GM18873 (cell line): ENCODE results near the gene PHF21B.

Experiments
- ATAC-seq: cut with Tn5 transposase; IDR thresholded peaks from one replicate; pipeline ENCODE4 v1.9.1; 2021; ENCODE audit warnings: mild to moderate bottlenecking, moderate library complexity, moderate number of reproducible peaks; ENCODE audit not compliant: unreplicated experiment, low FRiP score

The PHF21B gene

DNA sequence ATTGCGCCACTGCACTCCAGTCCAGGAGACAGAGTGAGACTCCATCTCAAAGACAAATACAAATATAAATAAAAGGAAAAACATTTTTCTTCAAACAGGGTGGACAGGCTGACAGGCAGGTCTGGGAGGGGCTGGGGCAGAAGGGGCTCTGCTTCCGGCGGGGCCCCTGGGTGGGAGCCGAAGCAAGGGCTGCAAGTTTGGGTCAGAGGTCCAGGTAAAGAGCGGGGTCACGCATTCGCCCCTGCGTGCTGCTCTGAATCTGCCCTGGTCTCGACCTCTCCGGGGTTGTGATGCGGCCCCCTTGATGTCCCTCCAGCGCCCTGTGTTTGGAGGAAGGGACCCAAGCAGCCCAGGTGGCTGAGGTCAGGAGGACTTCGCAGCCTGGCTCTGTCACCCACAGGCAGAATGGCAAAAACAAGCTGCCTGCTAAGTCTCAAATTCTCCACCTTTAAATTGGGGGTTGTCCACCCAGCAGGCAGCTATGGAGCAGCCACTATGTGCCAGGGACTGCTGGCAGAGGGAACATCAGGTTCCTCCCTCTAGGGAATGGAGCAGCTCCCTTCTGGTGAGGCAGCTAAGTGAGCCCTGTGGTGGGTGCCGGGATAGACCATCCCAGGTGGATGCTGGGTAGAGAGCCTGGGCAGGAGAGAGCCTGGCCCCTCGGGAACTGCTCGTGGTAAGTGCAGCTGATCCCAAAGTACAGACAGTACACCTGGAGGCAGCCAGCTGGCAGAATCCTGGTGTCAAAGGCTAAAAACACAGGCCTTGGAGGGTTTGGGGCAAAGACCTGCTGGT, 10.3 kb upstream of the PHF21B start:
- ATAC-seq = no peak

DNA sequence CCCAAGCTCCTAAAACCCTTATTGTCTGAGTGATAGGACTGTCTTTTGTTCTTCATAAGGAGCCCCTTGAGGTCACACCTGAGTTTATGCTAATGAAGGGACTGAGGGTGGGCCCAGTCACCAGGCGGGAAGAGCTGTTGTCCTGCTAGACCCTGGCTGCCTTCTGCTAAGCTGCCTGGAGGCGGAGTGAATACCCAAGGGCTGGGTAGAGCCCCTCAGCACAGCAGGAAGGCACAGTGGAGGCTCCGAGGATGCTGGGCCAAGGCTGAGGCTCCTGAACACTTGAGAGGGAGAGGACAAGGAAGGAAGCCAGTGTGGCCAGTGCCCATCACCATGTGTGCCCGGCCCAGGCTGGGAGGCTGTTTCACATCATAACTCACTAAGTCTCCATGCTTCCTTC, 4.8 kb upstream of the PHF21B start:
- no peak for ATAC-seq

DNA sequence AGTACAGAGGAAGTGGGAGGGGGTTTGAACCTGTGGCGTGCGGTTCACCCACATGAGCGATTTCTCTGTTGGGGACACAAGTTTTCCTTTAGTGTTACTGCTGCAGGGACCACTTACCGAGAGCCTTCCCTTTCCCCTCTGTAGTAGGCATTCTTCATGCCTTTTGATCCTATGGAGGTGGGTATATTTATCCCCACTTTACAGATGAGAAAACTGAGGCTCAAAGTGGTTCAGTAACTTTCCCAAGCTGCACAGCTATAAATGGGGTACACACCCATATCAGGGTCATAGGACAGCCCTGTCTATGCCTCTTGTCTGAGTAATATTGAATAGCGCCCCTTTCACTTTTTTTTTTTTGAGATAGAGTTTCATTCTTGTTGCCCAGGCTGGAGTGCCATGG, 3.3 kb upstream of the PHF21B start:
- no peak for ATAC-seq

DNA sequence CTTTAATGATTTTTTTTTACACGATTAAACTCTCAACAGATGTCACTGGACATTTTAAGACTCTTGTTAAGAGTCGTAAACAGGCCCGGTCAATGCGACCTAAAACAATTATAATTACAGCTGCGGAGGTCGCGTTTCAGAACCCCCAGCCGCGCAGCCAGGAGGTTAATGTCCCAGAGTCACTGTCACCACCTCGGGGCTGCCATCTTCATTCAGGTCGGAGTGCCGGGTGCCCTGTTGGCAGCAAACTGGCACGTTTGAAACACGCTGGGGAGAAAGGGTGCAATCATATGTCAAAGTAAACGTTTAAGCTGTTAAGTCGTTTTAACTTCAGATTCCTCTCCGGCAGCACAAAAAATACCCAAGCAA, 711 bp upstream of the PHF21B start:
- ATAC-seq = no peak

DNA sequence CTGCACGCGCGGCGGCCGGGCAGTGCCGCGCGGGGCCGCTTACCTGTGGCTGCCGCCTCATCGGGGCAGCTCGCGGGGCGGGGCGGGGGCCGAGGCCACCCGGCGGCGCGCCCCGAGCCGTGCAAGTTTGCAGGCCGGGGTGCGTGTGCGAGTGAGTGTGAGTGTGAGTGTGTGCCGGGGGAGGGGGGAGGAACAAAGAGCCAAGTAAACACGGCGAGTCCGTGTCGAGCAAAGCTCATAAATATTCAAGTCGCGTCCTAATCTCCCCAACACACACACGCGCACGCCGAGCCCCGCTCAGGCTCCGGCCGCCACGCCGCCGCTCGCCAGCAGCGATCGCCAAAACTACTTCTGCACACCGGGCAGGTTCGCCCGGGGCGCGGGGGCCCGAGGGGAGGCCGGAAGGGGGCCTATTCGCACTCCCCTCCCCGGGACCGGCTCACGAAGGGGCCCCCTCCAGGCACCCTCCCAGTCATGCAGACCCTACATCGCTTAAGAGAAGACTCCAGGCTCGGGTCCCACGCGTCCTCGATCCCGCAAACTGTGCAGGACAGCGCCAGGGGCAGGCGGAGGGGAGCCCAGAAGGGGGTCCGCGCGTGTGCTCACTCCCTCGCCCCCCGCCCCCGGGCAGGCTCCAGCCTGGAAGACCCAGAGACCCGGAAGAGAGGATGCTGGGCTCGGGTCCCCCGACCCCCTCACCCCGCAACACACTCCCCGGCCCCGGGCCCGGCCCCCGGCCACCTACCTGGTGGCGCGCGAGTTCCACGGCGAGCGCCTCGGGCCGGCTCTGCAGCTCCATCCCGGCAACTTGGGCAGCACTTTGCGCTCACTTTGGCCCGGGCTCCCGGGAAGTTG, 827 bp downstream of the PHF21B start:
- ATAC-seq = no peak

DNA sequence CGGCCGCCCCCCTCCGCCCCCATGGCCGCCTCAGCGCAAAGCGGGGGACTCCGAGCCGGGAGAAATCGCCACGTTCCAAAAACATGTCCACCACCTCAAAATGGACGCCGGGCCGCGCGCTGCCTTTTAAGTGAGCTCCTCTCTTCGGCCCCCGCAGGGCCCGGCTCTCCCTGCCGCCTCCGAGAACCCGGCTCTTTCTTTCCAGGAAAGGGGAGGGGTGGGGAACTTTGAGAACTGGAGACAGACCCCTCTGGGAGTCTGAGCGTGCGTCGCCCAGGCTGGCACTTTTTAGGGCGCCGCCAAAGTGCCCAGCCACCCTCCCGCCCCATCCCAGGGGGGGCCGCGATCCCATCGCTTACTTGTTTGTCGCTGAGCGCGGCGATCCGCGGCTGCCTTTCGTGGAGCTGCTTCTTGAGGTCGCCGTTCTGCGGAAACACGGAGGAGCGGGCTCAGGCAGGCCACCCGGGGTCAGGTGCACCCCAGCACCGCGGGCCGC, 1.6 kb downstream of the PHF21B start:
- no peak for ATAC-seq

- ATAC-seq = no peak
Observed at GRCh38 chr22:45007391-45008185, 2.2 kb downstream of the PHF21B start.

- no peak for ATAC-seq
Observed at GRCh38 chr22:45006964-45007390, 2.8 kb downstream of the PHF21B start.

DNA sequence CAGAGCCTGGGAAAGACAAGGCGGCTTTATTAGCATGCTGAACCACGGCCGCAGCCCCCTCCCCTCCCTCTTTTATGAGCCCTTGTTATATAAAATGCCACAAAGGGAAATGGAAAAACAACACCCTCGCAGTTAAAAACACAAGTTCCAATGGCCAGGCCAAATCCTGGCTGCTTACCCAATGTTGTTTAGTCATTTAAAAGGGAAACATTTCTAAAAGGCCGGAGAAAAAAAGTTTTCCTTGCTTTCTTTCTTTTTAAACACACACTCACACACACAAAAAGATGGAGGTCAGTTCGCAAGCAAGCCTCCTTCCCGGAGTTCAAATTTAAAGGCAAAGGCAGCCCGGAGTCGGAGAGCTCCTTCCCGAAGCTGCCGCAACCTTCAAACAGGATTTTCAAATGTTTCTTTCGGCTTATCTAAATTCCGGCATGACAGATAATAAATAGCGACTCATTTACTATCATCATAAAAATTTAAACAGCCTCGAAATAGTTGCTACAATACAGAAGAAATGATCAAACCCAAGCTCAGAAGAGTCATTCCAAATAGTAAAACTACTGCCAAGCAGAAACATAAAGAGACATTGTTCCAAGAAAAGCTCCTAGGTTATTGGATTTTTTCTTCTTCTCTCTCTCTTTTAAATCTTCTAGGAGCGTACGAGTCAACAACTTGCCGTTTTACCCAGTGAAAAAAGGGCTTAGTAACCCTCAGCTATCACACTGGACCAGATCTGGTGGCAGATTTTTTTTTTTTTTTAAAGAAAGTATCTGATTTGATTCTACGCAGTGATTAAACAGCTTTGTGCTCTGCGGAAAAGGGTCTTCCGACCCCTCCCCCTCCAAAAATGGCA, 3.5 kb downstream of the PHF21B start:
- no peak for ATAC-seq

DNA sequence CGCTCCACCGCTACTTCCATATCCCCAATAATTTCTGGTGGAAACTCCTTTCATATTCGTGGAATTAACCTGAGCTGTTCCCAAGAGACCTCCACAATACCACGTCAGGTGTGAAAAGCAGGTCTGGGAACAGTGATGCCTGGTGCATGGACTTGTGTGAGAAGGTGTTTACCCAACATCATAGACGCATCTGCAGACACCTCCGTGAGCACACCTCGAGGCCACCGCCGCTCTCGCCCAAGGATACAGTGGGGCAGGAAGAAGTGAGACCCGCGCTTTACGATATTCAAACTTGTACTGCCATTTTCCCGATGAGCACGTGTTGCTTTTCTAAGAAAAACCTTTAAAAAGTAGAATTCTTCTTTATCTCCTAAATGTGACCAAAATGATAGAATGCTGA, 8.2 kb downstream of the PHF21B start:
- no peak for ATAC-seq

DNA sequence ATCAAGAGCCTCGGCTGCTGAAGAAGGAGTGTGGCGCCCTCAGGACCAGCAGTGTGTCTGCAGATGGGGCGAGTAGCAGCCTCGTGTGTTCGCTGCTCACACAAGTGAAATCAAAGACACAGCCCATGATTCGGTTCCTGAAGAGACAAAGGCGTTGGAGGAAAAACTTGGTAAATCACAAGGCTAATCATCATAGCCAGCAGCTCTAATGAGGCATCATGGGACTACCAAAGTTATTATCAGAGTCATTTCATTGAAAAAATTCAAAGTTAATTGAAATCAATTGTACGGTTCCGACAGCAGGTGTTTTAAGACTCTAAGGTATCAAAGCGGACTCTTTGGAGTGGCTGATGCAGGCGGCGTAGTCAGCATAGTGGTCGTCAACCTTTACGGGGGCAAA, 9.5 kb downstream of the PHF21B start:
- ATAC-seq = no peak

DNA sequence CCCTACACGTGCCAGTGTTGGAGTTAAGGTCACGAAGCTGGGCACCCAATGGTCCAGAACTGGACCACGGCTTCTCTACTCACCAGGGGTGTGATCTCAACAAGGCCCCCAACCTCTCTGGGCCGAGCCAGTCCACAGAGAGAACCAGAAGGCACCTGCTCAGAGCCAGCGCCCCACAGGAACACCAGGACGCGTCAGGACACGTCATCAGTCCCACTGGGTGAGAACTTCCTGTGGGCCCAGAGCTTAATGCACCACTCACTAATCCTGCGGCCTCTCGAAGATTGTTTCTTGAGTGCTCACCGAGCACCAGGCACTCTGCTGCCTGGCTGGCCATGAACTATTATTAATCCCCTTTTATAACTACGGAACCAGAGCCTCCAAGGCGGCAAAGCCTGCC, 10.1 kb downstream of the PHF21B start:
- ATAC-seq = no peak

DNA sequence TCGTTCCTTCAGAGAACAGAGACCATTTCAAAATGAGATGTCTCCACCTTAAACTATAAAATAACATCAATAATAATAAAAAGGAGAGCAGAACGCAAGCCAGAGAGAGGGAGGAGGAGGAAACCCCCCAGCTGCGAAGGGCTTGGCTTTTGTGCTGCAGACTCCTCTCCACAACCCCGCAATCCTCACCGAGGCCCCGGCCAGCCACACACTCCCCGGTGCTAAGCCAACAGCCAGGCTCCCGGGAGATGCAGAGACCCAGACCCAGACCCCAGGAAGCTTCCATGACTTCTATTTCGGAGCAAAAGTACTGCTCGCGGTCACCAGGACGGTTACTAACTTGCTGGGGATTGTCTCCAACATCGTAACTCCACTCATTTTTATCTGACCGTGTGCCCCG, 10.6 kb downstream of the PHF21B start:
- no peak for ATAC-seq

DNA sequence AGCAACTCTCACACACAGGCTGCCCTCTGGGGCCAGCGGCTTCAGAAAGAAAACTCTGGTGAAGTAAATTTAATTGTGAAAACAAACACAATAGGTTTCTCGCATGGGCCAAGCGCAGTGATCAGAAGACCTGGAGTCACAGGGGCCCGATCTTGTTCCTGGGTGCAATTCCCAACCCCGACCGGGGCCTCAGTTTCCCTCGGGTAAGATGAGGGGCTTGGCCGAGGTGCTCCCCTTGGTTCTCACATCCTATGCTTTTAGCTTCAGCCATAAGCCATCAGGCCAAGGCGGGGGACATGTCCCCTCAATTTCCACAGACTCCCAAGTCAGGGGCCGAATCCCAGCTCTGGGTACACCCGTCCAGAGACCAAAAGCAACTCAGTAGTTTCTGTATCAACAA, 11.5 kb downstream of the PHF21B start:
- ATAC-seq = no peak

GRCh38 chr22:44997060-44997459, 12.7 kb downstream of the PHF21B start:
- no peak for ATAC-seq

- no peak for ATAC-seq
Observed at GRCh38 chr22:44996648-44997047, 13.2 kb downstream of the PHF21B start.

- ATAC-seq = no peak
Observed at GRCh38 chr22:44996120-44996519, 13.7 kb downstream of the PHF21B start.

DNA sequence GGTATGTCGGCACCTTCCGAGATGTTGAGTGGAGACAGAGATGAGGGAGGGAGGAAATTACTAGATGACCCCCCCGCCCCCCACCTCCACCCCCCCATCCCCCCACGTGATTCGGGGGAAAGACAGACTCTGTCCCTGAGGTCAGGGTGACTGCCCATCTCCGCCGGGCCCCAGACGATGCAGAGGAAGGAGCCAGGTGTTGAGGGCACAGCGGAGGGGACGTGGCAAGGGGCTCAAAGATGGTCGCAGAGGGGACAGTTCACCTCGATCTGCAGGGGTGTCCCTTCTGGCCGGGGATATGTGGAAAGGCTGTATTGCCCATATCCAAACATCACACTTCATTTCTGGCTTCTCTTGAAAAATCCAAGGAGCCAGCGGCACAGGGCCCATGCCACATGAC, 14.1 kb downstream of the PHF21B start:
- ATAC-seq = no peak

- ATAC-seq = no peak
Observed at GRCh38 chr22:44995105-44995514, 14.7 kb downstream of the PHF21B start.
